ENCODE data around the gene TSPAN9. TPM values are rescaled to one million over a fixed set of nuclear protein-coding genes. Genes with fewer than 3 reads are reported as not detected.
A peak's percentile ranks its signal among the peaks of the same experiment; 100 is the strongest.

Gene TSPAN9
- total RNA-seq, 1 donor from 2014 or later = 0.09 TPM

- Mint-ChIP-seq H3K27me3 (peaks cover 24% of the 10 kb centered on the region), H3K9me3 (no peaks in the 10 kb centered on the region), H3K4me3 (no peak overlapping the region), H3K36me3 (ENCODE audit: low read depth) (no peaks in the 10 kb centered on the region), H3K27ac (no peak overlapping the region), H3K4me1 (no peaks in the 10 kb centered on the region)
- intact Hi-C loops (cut with micrococcal nuclease) = no loop called here
- no peak for DNase-seq
These were observed 118.8 kb downstream of the TSPAN9 start for GRCh38 chr12:3195859-3196483.

- DNase-seq = no peak
- H3K4me1 Mint-ChIP-seq = no peaks in the 10 kb centered on the region
- intact Hi-C loops (cut with micrococcal nuclease) = no loop called here
- H3K27ac Mint-ChIP-seq = no peak overlapping the region
- H3K4me3 Mint-ChIP-seq = no peak overlapping the region
- no peaks in the 10 kb centered on the region for H3K36me3 Mint-ChIP-seq (ENCODE audit: low read depth)
- peaks cover 29% of the 10 kb centered on the region for H3K27me3 Mint-ChIP-seq
- no peaks in the 10 kb centered on the region for H3K9me3 Mint-ChIP-seq
These were observed 119.3 kb downstream of the TSPAN9 start for GRCh38 chr12:3196488-3196887.

DNA sequence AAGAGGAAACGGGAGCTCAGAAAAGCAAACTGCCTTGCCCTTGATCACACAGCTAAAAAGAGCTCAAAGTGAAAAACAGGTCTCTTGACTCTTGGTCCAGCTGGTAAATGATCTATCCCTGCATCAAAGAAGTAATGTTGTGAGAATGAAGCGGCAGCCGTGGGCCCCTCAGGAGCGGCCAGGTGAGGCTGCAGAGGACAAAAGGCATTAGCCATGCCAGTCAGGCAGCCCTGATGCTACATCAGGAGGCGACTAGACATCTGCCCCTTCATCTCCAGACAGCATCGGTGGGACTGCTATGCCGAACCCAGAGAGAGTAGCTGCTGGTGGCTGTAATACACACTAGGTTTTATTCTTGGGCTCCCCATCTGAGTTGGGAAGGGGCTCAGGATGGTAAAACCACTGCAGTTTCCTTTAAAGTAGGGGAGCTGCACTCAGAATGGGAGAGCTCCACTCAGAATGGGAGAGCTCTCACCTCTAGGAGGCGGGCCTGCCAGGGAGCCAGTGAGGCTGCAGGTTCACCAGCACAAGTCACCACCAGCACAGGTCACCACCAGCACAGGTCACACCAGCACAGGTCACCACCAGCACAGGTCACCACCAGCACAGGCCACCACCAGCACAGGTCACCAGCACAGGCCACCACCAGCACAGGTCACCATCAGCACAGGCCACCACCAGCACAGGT, 120.1 kb downstream of the TSPAN9 start:
- H3K4me3 Mint-ChIP-seq = no peak overlapping the region
- H3K9me3 Mint-ChIP-seq = no peaks in the 10 kb centered on the region
- H3K27me3 Mint-ChIP-seq = peaks cover 37% of the 10 kb centered on the region
- H3K4me1 Mint-ChIP-seq = no peaks in the 10 kb centered on the region
- intact Hi-C loops (cut with micrococcal nuclease) = no loop called here
- H3K27ac Mint-ChIP-seq = no peak overlapping the region
- no peaks in the 10 kb centered on the region for H3K36me3 Mint-ChIP-seq (ENCODE audit: low read depth)
- no peak for DNase-seq

GRCh38 chr12:3199551-3200031, 122.4 kb downstream of the TSPAN9 start:
- DNase-seq = no peak
- Mint-ChIP-seq H3K27me3 (peaks cover 48% of the 10 kb centered on the region), H3K27ac (no peak overlapping the region), H3K36me3 (ENCODE audit: low read depth) (no peaks in the 10 kb centered on the region), H3K4me3 (no peak overlapping the region), H3K4me1 (no peaks in the 10 kb centered on the region), H3K9me3 (no peaks in the 10 kb centered on the region)
- intact Hi-C loops (cut with micrococcal nuclease) = no loop called here

GRCh38 chr12:3200032-3200617, 122.9 kb downstream of the TSPAN9 start:
- Mint-ChIP-seq H3K4me3 (no peak overlapping the region), H3K27me3 (peaks cover 48% of the 10 kb centered on the region), H3K9me3 (no peaks in the 10 kb centered on the region)

DNA sequence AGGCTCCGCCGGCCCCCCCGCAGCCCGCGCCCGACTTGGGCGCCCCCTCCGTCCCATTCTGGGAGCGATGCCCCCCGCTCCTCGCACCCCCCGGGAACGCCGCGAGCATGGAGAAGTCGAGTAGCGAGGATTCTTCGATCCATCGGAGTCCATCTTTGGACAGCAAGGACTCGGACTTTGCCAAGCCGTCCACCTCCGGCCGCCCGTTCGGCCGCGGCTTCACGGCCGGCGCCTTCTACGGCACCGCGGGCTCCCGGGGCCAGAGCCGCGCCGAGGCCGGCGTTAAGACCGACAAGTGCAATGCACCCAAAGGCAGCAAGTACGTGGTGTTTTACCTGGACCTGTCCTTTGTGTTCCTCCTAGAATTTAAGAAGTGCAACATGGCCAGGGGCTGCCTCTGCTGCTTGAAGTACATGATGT, 123.6 kb downstream of the TSPAN9 start:
- Mint-ChIP-seq H3K27me3 (peaks cover 48% of the 10 kb centered on the region), H3K4me1 (no peaks in the 10 kb centered on the region), H3K4me3 (no peak overlapping the region), H3K36me3 (ENCODE audit: low read depth) (no peaks in the 10 kb centered on the region), H3K27ac (no peak overlapping the region), H3K9me3 (no peaks in the 10 kb centered on the region)
- no peak for DNase-seq
- intact Hi-C loops (cut with micrococcal nuclease) = no loop called here

More at GRCh38 chr12:3200032-3200617, 122.9 kb downstream of the TSPAN9 start:
- intact Hi-C loops (cut with micrococcal nuclease) = no loop called here
- H3K36me3 Mint-ChIP-seq (ENCODE audit: low read depth) = no peaks in the 10 kb centered on the region
- DNase-seq = peak; percentile 58
- H3K4me1 Mint-ChIP-seq = no peaks in the 10 kb centered on the region
- H3K27ac Mint-ChIP-seq = no peak overlapping the region

GRCh38 chr12:3201339-3202051, 124.3 kb downstream of the TSPAN9 start:
- intact Hi-C loops (cut with micrococcal nuclease) = loop anchor here (2.0 kb wide), 1 partner anchor 129 kb away; no protein-coding TSS in a partner anchor
- no peak for DNase-seq
- Mint-ChIP-seq H3K27ac (no peak overlapping the region), H3K4me1 (no peaks in the 10 kb centered on the region), H3K27me3 (peaks cover 43% of the 10 kb centered on the region), H3K36me3 (ENCODE audit: low read depth) (no peaks in the 10 kb centered on the region), H3K4me3 (no peak overlapping the region), H3K9me3 (no peaks in the 10 kb centered on the region)

DNA sequence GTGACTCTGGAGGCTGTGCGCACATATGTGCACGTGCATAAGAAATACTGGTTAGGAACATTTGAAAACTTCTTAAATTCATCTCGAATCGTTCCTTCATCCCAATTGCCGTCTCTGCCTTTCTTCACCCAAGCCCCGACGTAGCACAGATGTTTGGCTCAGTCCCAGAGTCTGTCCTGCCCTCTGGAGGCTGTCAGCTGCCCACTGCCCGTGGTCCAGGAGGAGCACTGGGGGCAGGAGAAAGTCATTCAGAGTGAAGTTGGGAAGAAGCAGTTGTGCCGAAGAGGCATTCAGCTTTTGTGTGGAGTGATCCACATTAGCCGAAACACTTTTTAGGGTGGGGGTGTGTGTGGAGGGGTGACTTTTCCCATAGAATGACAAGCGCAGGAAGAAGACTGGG, 124.9 kb downstream of the TSPAN9 start:
- Mint-ChIP-seq H3K27me3 (peaks cover 39% of the 10 kb centered on the region), H3K36me3 (ENCODE audit: low read depth) (no peaks in the 10 kb centered on the region), H3K9me3 (no peaks in the 10 kb centered on the region), H3K4me3 (no peak overlapping the region), H3K27ac (no peak overlapping the region), H3K4me1 (no peaks in the 10 kb centered on the region)
- intact Hi-C loops (cut with micrococcal nuclease) = loop anchor here (2.0 kb wide), 1 partner anchor 129 kb away; no protein-coding TSS in a partner anchor
- DNase-seq = no peak

- Mint-ChIP-seq H3K27me3 (peaks cover 39% of the 10 kb centered on the region), H3K4me3 (no peak overlapping the region), H3K4me1 (no peaks in the 10 kb centered on the region), H3K9me3 (no peaks in the 10 kb centered on the region), H3K36me3 (ENCODE audit: low read depth) (no peaks in the 10 kb centered on the region), H3K27ac (no peak overlapping the region)
- intact Hi-C loops (cut with micrococcal nuclease) = loop anchor here (1.0 to 2.0 kb wide), 2 partner anchors 68 to 130 kb away; no protein-coding TSS in a partner anchor
- peak; percentile 85 for DNase-seq
These were observed 125.7 kb downstream of the TSPAN9 start for GRCh38 chr12:3202734-3203446.

DNA sequence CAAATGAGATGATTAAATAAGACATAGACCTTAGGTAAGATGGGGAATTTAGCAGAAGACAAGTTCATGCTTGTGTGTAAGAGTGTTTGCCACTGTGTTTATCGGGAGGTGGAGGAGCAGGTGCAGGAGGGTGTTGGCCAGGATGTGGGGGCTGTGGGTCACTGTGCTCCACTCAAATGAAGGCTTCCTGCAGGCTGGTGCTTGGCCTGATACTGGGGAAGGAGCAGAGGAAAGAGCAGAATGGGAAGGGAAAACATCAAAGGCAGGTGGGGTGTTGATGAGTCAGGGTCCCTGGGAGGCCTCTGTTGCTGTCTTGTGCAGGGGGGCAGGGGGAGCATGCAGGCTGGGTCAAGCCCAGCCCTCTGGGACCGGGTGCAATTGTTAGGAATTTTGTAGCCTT, 126.5 kb downstream of the TSPAN9 start:
- no peak overlapping the region for H3K27ac Mint-ChIP-seq
- no peaks in the 10 kb centered on the region for H3K4me1 Mint-ChIP-seq
- peaks cover 39% of the 10 kb centered on the region for H3K27me3 Mint-ChIP-seq
- no peak for DNase-seq
- no peaks in the 10 kb centered on the region for H3K9me3 Mint-ChIP-seq
- H3K36me3 Mint-ChIP-seq (ENCODE audit: low read depth) = no peaks in the 10 kb centered on the region
- no peak overlapping the region for H3K4me3 Mint-ChIP-seq
- intact Hi-C loops (cut with micrococcal nuclease) = loop anchor here (1.0 to 2.0 kb wide), 2 partner anchors 68 to 131 kb away; no protein-coding TSS in a partner anchor

DNA sequence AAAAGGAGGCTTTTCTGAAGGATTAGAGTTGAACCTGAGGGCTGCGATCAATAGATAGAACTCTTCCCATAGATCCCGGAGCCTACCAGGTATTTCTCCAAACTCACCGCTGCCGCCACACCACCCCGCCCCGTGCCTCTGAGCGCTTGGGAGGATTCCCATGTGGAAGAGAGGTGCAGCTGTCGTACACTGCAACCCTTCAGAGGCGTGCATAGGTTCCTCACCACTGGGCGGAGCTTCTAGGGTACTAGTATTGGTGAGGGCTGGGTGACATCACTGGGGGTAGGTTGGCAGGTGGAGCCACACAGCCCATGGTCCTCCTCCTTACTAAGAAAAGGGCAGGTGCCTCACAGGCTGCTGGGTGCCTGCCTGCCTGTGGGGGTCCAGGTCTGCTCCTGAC, 127.0 kb downstream of the TSPAN9 start:
- no peak overlapping the region for H3K27ac Mint-ChIP-seq
- H3K9me3 Mint-ChIP-seq = no peaks in the 10 kb centered on the region
- intact Hi-C loops (cut with micrococcal nuclease) = no loop called here
- no peak for DNase-seq
- H3K4me1 Mint-ChIP-seq = no peaks in the 10 kb centered on the region
- H3K27me3 Mint-ChIP-seq = peaks cover 35% of the 10 kb centered on the region
- no peaks in the 10 kb centered on the region for H3K36me3 Mint-ChIP-seq (ENCODE audit: low read depth)
- no peak overlapping the region for H3K4me3 Mint-ChIP-seq

DNA sequence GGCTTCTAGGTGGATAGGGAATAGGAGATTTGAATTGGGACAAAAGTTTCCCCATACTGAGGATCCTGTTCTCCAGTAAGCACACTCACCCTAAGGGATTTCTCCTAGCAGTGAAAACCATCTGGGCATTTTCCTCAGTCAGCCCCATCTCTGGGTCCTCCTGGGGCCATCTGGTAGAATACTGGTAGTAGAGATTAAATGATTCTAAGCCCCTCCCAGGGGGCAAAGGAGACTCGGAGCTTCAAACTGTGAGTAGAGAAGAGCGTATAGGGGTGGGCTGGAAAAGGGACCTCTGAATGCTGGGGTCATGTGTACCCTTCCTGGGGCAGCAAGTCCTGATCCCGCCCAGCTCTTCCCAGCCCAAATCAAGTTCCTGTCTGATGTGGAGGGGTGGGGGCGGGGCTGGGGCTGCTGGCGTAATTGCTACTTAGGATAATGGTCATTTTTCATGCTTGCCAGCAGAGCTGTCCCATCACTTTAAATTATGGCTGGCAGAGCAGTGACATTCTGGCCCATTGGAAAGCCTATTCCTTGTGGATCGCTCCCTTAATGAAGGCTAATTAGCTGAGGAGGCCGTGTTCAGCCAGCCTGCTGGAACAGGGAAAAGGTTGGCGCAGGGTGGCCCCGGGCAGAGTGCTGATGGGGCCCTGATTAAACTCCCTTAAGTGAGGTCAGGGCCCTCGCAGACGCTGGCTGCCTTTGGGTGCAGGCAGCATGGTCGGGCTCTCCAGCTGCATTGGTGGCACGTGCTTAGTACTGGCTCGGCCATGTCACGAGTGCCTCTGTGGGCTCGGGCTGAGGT, 127.8 kb downstream of the TSPAN9 start:
- no peak for DNase-seq
- Mint-ChIP-seq H3K9me3 (no peaks in the 10 kb centered on the region), H3K36me3 (ENCODE audit: low read depth) (no peaks in the 10 kb centered on the region), H3K4me3 (no peak overlapping the region), H3K27me3 (peaks cover 28% of the 10 kb centered on the region), H3K4me1 (no peaks in the 10 kb centered on the region), H3K27ac (no peak overlapping the region)
- intact Hi-C loops (cut with micrococcal nuclease) = no loop called here
